NCI-H510A (cell line): ENCODE results near the gene MAD1L1.

Experiments
- DNase-seq: peaks from one replicate; lab custom pipeline; 2025; lab: John Stamatoyannopoulos, UW

Gene MAD1L1

DNA sequence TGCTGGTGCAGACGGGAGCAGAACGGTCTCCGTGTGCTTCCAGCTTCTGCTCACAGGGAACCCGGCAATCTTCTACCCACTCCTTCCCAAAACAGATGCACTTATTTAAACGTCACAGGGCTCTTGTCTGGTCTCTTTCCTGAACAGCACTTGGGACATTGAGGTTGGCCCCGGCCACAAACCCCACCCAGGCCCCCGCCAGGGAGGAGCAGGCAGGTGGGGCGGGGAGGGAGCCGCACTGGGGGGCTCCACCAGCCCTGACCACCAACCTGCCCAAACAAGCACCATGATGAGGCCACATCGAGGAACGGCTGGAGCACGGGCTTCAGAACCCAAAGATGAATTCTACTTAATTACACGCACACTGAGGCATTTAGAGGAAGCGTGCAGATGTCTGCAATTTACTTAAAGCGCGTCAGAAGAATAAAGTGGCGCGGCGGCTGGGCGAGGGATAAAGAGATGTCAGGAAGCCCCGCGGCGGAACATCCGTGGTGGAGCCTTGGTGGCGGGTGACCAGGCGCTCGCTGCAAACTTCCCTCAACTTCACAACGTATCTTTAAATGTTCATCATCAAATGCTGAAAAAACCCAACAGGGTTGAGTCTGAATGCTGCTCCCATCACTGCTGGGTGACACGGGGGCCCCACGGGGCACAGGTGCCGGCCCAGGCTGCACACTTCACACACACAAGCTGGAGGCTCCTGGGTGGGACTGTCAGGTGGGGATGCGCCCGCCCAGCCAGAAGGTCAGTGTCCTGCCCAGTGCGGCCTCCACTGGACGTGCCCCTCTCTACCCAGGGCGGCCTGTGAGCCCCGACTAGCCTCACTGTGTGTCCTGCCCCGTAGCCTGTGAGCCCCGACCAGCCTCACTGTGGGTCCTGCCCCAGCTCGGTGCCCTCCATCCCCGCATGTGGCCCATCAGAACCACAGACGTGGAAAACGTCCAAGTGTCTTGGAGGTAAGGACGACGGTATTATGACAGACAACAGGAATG is 279.2 kb downstream of the MAD1L1 start:
- DNase-seq, result no peak

DNA sequence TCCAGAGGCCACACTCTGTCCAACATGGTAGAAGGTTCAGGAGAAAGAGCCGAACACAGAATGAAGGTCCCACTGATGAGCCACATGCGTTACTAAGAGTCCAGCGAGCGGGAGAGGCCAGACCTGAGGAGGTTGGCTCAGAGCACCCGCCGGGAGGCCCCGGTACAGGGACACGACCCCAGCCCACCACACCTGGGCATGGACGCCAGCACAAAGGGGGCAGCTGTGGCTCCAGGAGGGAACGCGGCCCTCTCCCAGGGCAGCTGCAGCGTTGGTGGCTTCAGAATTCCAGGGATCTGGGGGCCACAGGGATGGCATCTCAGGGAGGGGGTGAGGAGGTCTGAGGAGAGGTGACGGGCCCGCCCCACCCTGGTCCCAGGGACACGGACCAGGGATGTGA is 280.0 kb downstream of the MAD1L1 start:
- no peak for DNase-seq

DNA sequence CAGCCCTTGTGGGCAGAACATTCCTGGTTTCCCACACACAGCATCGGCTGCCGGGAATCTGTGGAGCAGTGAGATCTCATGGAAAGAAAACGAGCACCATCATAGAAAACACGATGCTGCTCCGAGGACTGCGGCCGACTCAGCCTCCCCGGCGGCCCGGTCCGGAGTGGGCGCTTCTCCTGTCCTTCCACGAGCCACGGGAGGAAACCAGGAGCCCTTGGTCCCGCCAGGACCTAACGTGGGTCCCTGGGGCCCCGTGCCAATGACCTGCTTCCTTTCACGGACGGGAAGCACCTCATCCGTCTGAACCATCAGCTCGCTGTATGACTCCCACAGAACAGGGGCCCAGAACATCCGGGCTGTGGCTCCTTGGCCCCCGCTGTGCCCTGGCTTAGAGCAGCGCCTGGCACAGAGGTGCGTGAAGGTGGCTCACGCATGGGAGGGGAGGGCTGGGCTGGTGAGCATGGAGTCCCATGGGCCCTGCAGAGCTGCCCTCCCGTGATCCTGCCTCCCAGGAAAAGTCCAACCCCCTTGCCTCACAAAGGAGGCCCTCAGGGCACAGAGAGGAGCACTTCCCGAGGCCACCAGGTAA is 280.5 kb downstream of the MAD1L1 start:
- no peak for DNase-seq

DNA sequence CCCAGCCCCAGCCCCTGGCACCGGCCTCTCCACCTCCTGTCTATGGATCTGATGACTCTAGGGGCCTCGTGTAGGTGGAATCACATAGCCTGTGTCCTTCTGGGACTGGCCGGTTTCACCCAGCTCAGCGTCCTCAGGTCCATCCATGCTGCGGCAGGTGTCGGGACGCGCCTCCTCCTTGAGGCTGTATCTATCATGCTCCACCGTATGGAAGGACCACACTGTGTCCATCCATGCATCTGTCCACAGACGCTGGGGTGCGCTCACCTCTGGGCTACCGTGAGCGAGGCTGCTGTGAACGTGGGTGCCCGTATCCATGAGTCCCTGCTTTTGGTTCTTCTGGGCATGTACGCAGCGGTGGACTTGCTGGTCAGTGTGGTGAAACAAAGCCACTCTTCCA is 281.1 kb downstream of the MAD1L1 start:
- DNase-seq, result no peak

DNA sequence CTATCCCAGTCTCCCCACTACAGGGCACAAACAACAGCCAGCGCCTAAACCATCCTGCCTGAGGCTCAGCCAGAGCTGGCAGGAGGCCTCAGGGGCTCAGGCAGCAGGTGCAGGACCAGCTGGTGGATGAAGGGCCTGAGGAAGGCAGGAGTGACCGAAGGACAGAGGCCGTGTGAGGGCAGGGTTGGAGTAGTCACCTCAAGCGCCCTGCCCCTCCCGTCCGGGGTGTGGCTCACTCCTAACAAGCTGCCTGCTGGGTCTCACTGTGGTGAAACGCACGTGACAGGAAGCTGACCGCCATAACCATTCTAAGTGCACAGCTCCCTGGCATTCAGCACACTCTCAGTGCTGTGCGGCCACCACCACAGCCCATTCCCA is 281.6 kb downstream of the MAD1L1 start:
- DNase-seq, result peak; percentile 91

DNA sequence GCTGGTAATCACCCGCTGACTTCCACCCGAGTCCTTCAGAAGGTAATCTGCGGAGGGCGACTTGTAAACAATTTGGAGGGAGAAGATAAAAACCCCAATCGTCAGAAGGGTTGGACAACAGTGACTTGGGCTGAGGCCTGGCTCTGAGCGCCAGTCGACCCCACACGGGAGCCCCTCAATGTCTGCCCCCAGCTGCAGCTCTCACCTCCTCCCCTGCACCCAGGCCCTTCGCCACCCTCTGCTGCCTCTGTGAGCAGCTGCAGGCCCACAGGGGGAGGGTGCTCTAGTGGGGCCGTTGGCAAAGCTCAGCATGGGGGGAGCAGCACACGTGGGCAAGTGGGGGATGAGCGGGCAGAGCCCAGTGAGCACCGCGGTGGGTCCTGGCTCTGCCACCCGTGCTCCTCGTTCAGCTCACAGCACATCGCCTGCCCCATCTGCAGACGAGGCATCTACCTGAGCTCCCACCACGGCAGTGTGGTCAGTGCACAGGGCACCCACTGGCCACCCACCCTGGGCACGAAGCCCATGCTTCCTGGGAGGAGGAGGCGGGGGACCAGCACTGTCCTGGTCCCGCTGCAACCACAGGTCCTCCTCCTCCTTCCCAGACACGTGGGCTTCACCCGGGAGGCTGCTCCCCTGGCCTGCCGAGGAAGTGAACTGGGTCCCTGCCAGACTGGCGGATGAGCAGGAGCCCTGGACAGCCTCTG is 282.1 kb downstream of the MAD1L1 start:
- DNase-seq, result no peak

DNA sequence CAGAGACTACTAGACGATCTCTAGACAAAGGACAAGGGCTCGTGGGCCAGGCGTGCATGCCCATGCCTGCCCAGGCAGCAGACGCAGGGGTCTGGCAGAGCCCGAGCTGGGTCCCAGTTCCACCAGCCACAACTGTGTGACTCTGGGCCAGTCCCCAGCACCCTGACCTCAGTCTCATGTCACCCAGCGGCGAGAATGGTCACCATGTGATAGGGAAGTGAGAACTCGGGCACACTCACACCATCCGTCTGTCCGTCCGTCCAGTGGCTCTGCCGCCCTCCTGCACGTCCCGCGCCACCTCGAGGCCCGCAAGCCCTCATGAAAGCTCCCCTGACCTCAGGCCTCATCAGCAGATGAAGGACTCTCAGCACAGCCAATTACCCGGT is 282.7 kb downstream of the MAD1L1 start:
- no peak for DNase-seq

DNA sequence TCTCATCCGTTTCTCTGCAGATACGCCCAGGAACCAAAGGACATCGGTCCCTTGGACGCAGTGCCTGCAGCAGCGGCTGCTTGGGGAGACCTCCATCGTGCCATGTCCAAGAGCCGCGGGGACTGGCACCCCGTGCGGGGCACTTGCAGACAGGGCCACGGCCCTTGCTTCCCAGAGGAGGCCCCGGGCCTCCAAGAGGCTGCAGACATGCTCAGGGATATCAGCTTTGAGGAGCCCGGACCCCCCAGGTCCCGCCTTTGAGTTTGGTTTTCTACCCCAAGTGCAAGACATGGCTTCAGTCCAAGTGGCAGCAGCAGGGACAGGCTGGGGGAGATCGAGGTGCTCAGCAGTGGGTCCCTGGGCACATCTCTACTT is 283.1 kb downstream of the MAD1L1 start:
- DNase-seq, result no peak

DNA sequence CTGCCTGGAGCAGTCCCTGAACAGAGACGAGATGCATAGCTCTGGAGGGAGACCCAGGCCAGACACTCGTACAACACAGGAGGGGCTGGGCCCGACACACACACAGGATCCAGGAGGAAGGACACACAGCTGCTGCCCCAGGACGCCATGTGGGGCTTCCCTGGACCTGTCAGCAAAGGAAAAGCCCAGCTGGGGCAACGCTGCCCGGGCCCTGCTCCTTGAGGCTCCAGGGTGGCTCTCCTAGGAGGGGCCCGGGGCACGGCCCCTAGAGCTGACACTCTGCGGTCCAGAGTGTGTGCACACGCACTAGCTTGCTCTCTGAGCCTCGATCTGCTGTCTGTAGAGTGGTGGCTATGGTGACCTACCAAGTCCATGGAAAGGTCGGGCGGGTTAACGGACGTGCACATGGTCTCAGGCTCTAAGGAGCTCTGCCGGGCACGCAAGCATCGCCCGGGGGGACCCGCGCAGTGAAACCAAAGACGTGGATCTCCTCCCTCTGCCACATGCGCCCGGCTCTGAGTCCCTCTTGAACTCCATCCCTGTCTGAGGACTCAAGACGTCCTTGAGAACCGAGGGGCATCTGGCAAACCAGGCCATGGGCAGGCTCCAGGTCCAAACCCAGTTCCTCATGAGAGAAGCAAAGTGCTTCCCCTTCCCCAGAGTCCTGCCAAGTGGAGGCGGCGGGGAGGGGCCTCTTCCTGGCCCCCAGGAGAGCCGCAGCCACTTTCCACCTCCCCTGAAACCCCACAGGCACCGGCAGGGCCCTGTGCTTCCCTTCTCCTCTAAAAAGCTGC is 283.7 kb downstream of the MAD1L1 start:
- no peak for DNase-seq

DNA sequence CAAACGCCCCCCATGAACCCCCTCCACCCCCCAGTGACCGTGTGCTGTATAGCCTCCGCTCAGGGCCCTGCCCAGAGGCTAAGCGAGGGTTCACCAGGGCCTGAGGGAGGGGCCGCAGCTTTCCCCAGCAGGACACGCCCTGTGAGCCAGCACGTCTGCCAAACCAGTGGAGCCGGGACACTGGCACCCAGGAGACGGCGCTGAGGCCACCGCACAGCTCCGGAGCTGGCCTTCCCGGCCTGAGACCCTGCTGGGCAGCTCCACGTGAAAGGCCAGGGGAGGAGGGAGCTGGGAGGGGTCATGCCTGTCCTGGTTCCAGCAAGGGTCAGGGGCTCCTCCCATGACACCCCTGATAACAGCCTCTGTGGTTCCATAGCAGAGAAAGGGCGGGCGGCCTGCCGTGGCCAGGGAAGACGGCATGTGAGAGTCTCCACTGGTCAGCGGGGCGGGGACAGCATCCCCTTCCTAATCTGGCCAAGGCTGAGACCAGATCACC is 284.4 kb downstream of the MAD1L1 start:
- no peak for DNase-seq

DNA sequence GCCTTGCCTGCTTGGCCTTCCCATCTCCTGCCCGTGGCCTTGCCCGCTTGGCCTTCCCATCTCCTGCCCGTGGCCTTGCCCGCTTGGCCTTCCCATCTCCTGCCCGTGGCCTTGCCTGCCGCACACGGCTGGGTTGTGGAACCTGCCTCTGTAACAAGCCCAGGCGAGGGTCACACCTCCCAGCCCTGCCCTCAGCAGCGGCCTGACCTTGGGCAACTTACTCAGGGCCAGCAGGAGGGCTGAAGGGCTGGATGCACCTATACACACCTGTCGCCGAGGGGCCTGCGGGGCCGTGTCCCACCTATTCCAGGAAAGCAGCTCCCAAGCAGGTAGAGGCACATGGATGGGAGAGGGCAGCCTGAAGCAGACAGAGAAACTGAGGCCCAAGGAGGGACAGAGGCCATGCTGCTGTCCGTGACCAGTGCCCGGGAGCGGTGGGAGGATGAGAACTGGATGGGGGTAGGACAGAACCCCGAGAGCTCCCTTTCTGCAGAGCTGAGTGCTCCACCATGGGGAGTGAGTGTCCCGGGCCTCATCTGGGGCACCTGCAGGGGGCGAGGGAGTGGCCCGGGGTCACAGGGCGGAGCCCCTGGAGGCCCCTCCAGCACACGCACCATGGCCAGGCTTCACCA is 285.0 kb downstream of the MAD1L1 start:
- no peak for DNase-seq

DNA sequence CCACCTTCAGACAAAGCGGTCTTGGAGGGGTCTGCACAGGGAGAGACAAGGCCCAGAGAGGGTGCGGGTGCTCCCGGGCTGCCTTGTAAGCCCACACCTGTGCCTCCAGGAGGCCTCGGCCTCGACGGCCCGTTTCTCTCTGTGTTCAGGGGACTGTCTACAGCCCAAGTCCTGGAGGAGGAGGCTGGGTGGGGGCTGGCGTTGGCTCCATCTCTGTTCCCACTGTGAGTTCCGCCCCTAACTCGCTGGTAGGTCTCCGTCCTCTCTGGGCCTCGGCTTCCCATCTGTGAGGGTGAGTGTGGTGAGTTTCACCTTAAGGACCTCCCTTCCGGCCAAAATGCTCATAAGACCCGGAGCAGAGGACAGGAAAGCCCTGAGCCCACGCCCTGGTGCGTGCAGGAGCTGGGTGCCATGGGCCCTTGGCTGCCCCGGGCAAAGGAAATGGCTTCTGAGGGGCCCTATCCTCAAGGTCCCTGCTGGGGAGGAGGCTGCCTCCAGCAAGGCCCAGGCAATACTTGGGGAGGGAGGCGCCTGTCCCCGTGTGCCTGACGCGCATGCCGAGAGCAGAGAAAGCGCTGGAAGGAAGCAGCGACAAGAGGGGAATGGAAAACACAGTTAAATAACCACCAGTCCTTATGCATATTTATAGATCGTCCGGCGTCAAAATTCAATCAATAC is 285.8 kb downstream of the MAD1L1 start:
- no peak for DNase-seq

DNA sequence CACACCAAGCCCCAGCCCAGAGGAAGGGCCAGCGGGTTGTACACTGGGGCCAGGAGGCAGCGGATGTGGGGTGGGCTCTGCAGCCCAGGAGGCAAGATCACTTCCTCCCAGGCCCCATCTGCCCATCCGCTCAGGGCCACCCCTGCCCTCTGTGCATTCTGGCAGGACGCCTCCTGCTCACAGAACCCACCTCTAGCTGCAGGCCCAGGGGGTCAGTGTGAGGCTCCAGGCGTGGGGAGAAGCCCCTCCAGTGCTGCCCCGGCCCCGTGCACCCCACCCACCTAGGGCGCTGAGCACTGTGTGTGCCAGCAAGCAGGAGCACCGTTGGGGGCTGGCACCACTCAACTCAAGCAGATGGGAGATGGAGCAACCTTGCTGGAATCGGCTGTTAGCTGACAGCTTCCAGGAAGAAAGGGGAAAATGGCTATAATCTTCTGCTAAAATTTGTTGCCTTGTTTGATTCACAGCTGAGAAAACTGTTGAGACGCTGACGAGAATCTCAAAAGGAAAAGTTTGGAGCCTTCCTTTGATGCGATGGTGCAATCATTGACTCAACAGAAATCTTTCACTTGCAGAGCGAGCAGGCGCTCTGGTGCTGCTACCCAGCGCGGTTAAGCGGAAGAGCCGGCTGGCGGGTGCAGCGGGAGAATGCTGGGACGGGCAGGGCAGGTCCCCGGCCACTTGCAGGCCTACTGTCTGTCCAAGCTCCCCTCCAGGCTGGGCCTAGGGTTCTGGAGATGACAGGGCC is 286.5 kb downstream of the MAD1L1 start:
- no peak for DNase-seq

DNA sequence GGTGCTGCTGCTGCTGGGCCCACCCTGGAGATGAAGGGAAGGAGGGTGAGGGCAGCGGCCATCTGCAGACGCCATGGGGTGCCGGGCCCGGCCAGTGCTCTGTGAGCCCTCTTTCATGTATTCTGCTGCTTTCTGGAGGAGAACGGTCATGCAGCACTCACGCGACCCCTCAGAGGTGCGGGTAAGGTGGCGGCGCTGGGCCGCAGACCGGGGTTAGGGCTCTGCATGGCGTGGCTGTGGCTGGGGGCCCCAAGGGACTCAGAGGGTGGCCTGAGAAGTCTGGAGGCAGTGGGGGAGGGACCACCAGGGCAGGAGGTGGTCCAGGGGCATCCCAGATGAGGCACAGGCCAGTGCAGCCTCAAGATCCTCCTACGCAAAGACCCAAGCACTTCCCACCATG is 287.2 kb downstream of the MAD1L1 start:
- DNase-seq, result no peak

DNA sequence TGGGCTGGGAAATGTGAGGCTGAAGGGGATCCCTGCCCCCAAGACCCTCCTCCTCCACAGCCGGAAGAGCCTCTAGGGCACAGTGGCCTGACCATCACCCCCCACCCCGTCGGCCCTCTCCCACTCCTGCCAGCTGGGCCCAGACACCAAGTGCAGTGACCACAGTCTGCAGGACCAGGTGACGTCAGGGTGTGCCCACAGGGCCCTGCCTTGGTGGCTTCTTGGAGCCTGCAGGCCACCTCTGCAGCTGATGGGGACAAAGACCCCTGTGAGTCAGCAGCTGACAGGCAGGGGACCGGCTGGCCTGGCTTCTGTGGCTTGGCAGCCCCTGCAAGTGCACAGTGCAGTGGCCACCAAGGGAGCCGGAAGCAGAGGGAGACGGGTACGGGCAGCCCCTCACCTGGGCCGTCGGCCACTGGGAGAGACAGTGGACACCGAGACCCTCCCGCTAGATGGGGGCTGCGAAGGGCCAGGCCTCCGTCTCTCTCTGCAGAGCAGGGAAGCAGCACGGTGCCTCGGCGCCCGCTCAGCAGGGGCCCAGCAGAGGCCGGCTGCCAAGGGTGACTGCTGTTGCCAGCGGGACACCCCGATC is 288.0 kb downstream of the MAD1L1 start:
- DNase-seq, result no peak

DNA sequence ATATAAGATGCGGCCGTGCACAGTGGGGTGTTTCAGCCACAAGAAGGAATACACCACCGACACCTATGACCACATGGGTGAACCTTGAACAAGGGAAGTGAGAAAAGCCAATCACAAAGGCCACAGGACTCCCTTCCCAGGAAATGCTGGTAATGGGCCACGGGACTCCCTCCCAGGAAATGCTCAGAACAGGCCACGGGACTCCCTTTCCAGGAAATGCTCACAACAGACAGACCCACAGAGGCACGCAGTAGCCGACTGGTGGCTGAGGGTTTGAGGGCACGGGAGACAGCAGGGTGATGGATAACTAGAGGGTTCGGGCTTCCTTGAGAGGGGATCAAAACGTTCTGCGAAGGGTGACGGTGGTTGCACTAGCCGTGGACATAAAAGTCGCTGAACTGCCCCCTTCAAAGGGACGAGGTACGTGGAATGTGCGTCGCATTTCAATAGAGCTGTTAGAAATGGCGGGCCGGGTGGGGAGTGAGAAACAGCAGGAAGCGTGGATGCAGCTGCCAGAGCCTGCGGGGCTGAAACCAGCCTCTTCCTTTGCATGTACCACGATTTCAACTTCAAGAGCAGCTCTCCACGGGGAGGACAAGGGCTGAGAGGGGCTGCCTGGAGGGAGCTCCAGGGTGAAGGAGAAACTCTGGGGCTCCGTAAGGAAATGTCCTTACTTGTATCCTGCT is 288.7 kb downstream of the MAD1L1 start:
- no peak for DNase-seq

DNA sequence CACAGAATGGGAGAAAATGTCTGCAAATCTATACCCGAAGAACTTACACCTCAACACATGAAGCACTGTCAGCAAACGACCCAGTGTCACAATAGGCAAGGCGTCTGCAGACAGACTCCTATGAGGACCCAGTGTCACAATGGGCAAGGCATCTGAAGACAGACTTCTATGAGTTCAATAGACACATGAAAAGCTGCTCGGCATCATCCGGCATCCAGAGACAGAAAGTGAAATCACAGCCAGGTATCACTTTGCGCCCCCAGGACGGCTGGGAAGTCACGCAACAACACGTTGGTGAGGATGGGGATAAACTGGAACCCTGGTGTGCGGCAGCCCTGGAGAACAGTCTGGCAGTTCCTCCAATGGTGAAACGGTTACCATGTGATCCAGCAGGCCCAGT is 289.4 kb downstream of the MAD1L1 start:
- no peak for DNase-seq

DNA sequence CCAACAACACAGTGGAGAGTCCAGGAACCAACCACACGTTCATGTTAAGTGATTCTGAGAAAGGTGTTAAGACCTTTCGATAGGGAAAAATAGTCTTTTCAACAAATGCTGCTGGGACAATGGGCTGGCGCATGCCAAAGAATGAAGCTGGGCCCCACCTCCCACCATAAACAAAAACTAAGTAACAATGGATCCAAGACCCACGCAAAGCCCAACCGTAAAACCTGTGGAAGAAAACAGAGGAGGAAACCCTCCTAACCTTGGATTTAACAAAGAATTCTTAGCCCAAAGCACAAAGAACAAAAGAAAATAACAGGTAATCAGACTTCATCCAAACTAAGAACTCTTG is 289.8 kb downstream of the MAD1L1 start:
- DNase-seq, result no peak

DNA sequence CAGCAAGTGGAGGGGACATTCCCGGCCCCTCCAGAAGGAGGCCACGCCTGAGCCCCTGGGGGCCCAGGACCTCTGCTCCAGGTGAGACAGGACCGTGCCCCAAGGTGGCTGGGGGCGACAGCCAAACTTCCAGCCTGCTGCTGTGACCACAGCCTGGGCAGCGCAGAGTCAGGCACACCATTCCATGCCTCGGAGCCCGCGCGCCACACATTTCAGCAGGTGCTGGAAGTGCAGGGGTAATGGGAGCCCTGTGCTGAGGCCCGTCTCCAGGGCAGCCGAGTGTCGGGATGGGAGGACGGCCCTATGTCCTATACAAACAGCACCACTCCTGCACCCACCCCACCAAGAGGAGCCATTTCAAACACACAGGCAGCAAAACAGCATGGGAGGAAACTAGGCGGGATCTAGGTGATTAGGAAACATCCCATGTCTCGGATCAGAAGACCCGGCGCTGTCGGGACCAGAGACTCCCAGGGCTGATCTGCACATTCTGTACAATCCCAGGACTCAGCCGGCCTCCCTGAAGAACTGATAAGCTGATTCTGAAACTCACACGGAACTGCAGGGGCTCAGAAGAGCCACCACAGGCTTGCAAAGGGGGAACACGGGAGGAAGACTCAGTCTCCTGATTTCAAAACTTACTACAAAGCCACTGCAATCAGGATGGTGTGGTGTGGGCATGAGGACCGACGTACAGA is 290.4 kb downstream of the MAD1L1 start:
- DNase-seq, result no peak
